Measurements from ENCODE around the gene P2RX2. TPM values are rescaled to one million over a fixed set of nuclear protein-coding genes. Genes with fewer than 3 reads are reported as not detected.

The P2RX2 gene
- total RNA-seq (2022; extraction: Qiagen RNA extraction; ENCODE audit: low read depth) = not detected in 5 replicates

DNA sequence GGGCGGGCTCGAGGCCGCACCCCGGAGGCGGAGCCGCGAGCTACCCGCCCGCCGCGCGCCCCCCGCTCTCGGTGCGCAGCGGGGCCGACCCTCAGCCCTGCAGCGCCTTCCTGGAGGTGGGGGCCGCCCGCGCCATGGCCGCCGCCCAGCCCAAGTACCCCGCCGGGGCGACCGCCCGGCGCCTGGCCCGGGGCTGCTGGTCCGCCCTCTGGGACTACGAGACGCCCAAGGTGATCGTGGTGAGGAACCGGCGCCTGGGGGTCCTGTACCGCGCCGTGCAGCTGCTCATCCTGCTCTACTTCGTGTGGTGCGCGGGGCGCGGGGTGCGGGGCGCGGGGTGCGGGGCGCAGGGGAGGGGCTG is at the start of gene P2RX2:
Gene P2RX2, plus strand, starts transcription at position 94 of the 361 bp plus-strand sequence. Its CDS starts 41 bp downstream, at position 135.

DNA sequence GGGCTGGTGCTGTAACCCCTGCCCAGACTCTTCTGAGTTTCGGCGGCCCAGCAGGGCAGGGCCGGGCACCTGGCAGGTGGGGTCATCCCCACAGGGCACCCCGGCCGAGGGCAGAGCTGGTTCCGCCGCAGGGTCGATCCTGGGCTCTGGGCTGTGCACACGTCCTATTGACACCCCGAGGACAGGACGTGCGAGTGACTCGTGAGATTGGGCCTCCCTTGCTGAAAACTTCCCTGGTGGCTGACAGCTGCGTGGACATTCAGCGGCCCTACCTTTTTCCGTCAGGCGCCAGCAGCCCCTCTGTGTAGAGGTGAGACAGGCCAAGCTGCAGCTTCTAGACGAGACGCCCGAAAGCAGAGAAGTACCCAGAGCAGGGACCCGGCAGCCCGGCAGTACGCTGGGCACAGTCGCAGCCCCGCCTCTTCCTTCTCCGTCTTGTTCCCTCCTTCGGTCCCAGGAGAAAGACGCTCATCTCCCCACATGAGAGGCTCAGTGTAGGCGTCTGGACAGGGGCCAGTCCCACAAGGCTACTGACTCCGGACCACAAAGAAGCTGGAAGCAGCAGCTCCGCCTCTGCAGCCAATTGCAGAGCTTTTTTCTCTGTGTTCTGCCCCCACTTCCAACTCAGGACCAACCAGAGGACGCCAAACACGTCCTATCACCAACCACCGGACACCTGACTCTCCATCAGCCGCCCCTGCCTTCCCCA is 8.4 kb upstream of the P2RX2 start, which contains the start of gene LRCOL1:
Gene LRCOL1, minus strand, starts transcription at position 532 of the 709 bp plus-strand sequence. CDS start 4,331 bp downstream, outside the sequence.

Other genes starting within 250 kb of the P2RX2 start
- 50.9 to 94.0 TPM (median 81.4 TPM) in 5 replicates for gene FBRSL1, start 128.6 kb upstream of the P2RX2 start, total RNA-seq (2022; extraction: Qiagen RNA extraction; ENCODE audit: low read depth)
- gene LRCOL1, start 8.2 kb upstream of the P2RX2 start, total RNA-seq (2022; extraction: Qiagen RNA extraction; ENCODE audit: low read depth) = not detected in 5 replicates
- gene POLE, start 68.6 kb downstream of the P2RX2 start, total RNA-seq (2022; extraction: Qiagen RNA extraction; ENCODE audit: low read depth) = 41.2 to 49.7 TPM (median 44.5 TPM) in 5 replicates
- gene PXMP2, start 68.8 kb downstream of the P2RX2 start, total RNA-seq (2022; extraction: Qiagen RNA extraction; ENCODE audit: low read depth) = 21.5 to 35.7 TPM (median 30.5 TPM) in 5 replicates
- 39.7 to 60.9 TPM (median 53.4 TPM) in 5 replicates for gene PGAM5, start 92.1 kb downstream of the P2RX2 start, total RNA-seq (2022; extraction: Qiagen RNA extraction; ENCODE audit: low read depth)
- 74.0 to 84.5 TPM (median 80.3 TPM) in 5 replicates for gene ANKLE2, start 143.1 kb downstream of the P2RX2 start, total RNA-seq (2022; extraction: Qiagen RNA extraction; ENCODE audit: low read depth)
- 17.6 to 25.0 TPM (median 20.4 TPM) in 5 replicates for gene GOLGA3, start 210.1 kb downstream of the P2RX2 start, total RNA-seq (2022; extraction: Qiagen RNA extraction; ENCODE audit: low read depth)

Measured in A549 treated with RU486 at 1 μM for 4 hours (cell line).